HEK293 (cell line): ENCODE results near the gene C14orf132.

Experiments
- CTCF ChIA-PET: fragments of 350-600 bp; formaldehyde crosslinking; extraction: SDS; loops from one replicate; lab custom pipeline; 2021; ENCODE audit warnings: antibody characterized with exemption; lab: Yijun Ruan, JAX
- POLR2A ChIA-PET: fragments of 300-600 bp; formaldehyde crosslinking; extraction: SDS; loops from one replicate; lab custom pipeline; 2020; ENCODE audit warnings: antibody characterized with exemption, inconsistent platforms; lab: Yijun Ruan, JAX
- H3K27ac ChIP-seq: fragments of 200-500 bp; sonication (Bioruptor generic); 2 replicates; pipeline ENCODE4 v1.5.1; 2014; ENCODE audit warnings: low read depth, low read length, control low read depth, inconsistent platforms; ENCODE audit errors: extremely low read depth
- H3K36me3 ChIP-seq, 2 experiments: fragments of 200-500 bp in 1 of 2; sonication (Bioruptor generic) in 1 of 2; 1 replicate in 1 of 2; 2 replicates in 1 of 2; pipeline ENCODE4 v1.5.1; 2014 to 2017; ENCODE audit warnings: inconsistent platforms in 2 of 2, low read length in 2 of 2; ENCODE audit not compliant: control insufficient read depth in 2 of 2, insufficient read depth in 1 of 2
- H3K4me1 ChIP-seq: fragments of 200-500 bp; sonication (Bioruptor generic); 2 replicates; pipeline ENCODE4 v1.5.1; 2014; ENCODE audit warnings: mild to moderate bottlenecking, low read length, inconsistent platforms; ENCODE audit not compliant: control insufficient read depth, insufficient read depth
- H3K4me3 ChIP-seq: 2 replicates; pipeline ENCODE4 v1.5.1; 2011; ENCODE audit warnings: low read depth, mild to moderate bottlenecking, control low read depth, low read length, moderate library complexity
- H3K9me3 ChIP-seq: fragments of 200-500 bp; sonication (Bioruptor generic); 2 replicates; pipeline ENCODE4 v1.5.1; 2014; ENCODE audit warnings: low read depth, low read length, inconsistent platforms; ENCODE audit not compliant: control insufficient read depth, insufficient read depth
- BCL11A ChIP-seq: fragments of 450-650 bp; formaldehyde crosslinking; IDR thresholded peaks from 2 replicates; pipeline ENCODE4 v1.5.1; 2016; ENCODE audit warnings: low read depth, missing biosample characterization, missing genetic modification characterization
- KLF8 ChIP-seq: fragments of 450-650 bp; formaldehyde crosslinking; IDR thresholded peaks from 2 replicates; pipeline ENCODE4 v1.5.1; 2016; ENCODE audit warnings: missing biosample characterization, missing genetic modification characterization
- PRDM10 ChIP-seq: fragments of 450-650 bp; formaldehyde crosslinking; IDR thresholded peaks from 2 replicates; pipeline ENCODE4 v1.5.1; 2016; ENCODE audit warnings: missing biosample characterization, missing genetic modification characterization
- SCRT1 ChIP-seq: fragments of 450-650 bp; formaldehyde crosslinking; IDR thresholded peaks from 2 replicates; pipeline ENCODE4 v1.5.1; 2016; ENCODE audit warnings: missing biosample characterization, missing genetic modification characterization, borderline replicate concordance
- TSHZ1 ChIP-seq: fragments of 450-650 bp; formaldehyde crosslinking; IDR thresholded peaks from 2 replicates; pipeline ENCODE4 v1.5.1; 2016; ENCODE audit warnings: missing biosample characterization, missing genetic modification characterization, borderline replicate concordance
- ZFHX2 ChIP-seq: fragments of 450-650 bp; formaldehyde crosslinking; conservative IDR thresholded peaks from 2 replicates; pipeline ENCODE4 v1.5.1; 2016; ENCODE audit warnings: missing biosample characterization, missing genetic modification characterization
- ZFP37 ChIP-seq: fragments of 450-650 bp; formaldehyde crosslinking; IDR thresholded peaks from 2 replicates; pipeline ENCODE4 v1.5.1; 2016; ENCODE audit warnings: missing biosample characterization, missing genetic modification characterization
- ZIC2 ChIP-seq: fragments of 450-650 bp; formaldehyde crosslinking; IDR thresholded peaks from 2 replicates; pipeline ENCODE4 v1.5.1; 2016; ENCODE audit warnings: missing biosample characterization, missing genetic modification characterization
- ZNF140 ChIP-seq: fragments of 450-650 bp; formaldehyde crosslinking; IDR thresholded peaks from 2 replicates; pipeline ENCODE4 v1.5.1; 2016; ENCODE audit warnings: missing biosample characterization, missing genetic modification characterization
- ZNF214 ChIP-seq: fragments of 450-650 bp; formaldehyde crosslinking; IDR thresholded peaks from 2 replicates; pipeline ENCODE4 v1.5.1; 2017; ENCODE audit warnings: missing biosample characterization, mild to moderate bottlenecking, missing genetic modification characterization, borderline replicate concordance
- ZNF248 ChIP-seq: fragments of 450-650 bp; formaldehyde crosslinking; IDR thresholded peaks from 2 replicates; pipeline ENCODE4 v1.5.1; 2017; ENCODE audit warnings: missing biosample characterization, missing genetic modification characterization
- ZNF280D ChIP-seq: fragments of 450-650 bp; formaldehyde crosslinking; IDR thresholded peaks from 2 replicates; pipeline ENCODE4 v1.5.1; 2016; ENCODE audit warnings: missing biosample characterization, missing genetic modification characterization
- ZNF302 ChIP-seq: fragments of 450-650 bp; formaldehyde crosslinking; IDR thresholded peaks from 2 replicates; pipeline ENCODE4 v1.5.1; 2016; ENCODE audit warnings: missing biosample characterization, missing genetic modification characterization, low read depth
- ZNF37A ChIP-seq: fragments of 450-650 bp; IDR thresholded peaks from 2 replicates; pipeline ENCODE4 v1.5.1; 2018; ENCODE audit warnings: missing biosample characterization, missing genetic modification characterization
- ZNF48 ChIP-seq: fragments of 450-650 bp; formaldehyde crosslinking; IDR thresholded peaks from 2 replicates; pipeline ENCODE4 v1.5.1; 2016; ENCODE audit warnings: missing biosample characterization, missing genetic modification characterization
- ZNF501 ChIP-seq: fragments of 450-650 bp; formaldehyde crosslinking; IDR thresholded peaks from 2 replicates; pipeline ENCODE4 v1.5.1; 2016; ENCODE audit warnings: missing biosample characterization, missing genetic modification characterization
- ZNF510 ChIP-seq: fragments of 450-650 bp; formaldehyde crosslinking; IDR thresholded peaks from 2 replicates; pipeline ENCODE4 v1.5.1; 2018; ENCODE audit warnings: mild to moderate bottlenecking, missing genetic modification characterization, missing biosample characterization; ENCODE audit not compliant: insufficient replicate concordance
- ZNF610 ChIP-seq: fragments of 450-650 bp; formaldehyde crosslinking; IDR thresholded peaks from 2 replicates; pipeline ENCODE4 v1.5.1; 2016; ENCODE audit warnings: missing biosample characterization, missing genetic modification characterization, borderline replicate concordance
- ZNF704 ChIP-seq: fragments of 450-650 bp; formaldehyde crosslinking; IDR thresholded peaks from 2 replicates; pipeline ENCODE4 v1.5.1; 2016; ENCODE audit warnings: missing biosample characterization, missing genetic modification characterization
- ZSCAN16 ChIP-seq: fragments of 450-650 bp; formaldehyde crosslinking; IDR thresholded peaks from 2 replicates; pipeline ENCODE4 v1.5.1; 2016; ENCODE audit warnings: missing biosample characterization, missing genetic modification characterization
- TF ChIP-seq, protein P1 (sequence below): fragments of 450-650 bp; formaldehyde crosslinking; IDR thresholded peaks from 2 replicates; pipeline ENCODE4 v1.5.1; 2016; ENCODE audit warnings: missing biosample characterization, missing genetic modification characterization, low read depth
- TF ChIP-seq, protein P2 (sequence below): fragments of 450-650 bp; formaldehyde crosslinking; IDR thresholded peaks from 2 replicates; pipeline ENCODE4 v1.5.1; 2017; ENCODE audit warnings: missing biosample characterization, missing genetic modification characterization

The C14orf132 gene

GRCh38 chr14:96016501-96017160 is 22.5 kb upstream of the C14orf132 start:
- no peak overlapping the region for H3K4me3 ChIP-seq
- no peaks in the 10 kb centered on the region for H3K9me3 ChIP-seq
- H3K4me1 ChIP-seq: peaks cover 8% of the 10 kb centered on the region; the same call in 1 of the 2 replicates
- H3K36me3 ChIP-seq: no peaks in the 10 kb centered on the region
- H3K27ac ChIP-seq: no peak overlapping the region
- POLR2A ChIA-PET: no interaction called here
- CTCF ChIA-PET: no interaction called here
- 0 out of 2 replicates have a peak, but pooled peaks have one; percentile 19 for TF ChIP-seq PRDM10 (tag by site-specific recombination)
- no peak for TF ChIP-seq BCL11A (tag by site-specific recombination)
- no peak for TF ChIP-seq ZNF37A
- TF ChIP-seq, protein P1, sequence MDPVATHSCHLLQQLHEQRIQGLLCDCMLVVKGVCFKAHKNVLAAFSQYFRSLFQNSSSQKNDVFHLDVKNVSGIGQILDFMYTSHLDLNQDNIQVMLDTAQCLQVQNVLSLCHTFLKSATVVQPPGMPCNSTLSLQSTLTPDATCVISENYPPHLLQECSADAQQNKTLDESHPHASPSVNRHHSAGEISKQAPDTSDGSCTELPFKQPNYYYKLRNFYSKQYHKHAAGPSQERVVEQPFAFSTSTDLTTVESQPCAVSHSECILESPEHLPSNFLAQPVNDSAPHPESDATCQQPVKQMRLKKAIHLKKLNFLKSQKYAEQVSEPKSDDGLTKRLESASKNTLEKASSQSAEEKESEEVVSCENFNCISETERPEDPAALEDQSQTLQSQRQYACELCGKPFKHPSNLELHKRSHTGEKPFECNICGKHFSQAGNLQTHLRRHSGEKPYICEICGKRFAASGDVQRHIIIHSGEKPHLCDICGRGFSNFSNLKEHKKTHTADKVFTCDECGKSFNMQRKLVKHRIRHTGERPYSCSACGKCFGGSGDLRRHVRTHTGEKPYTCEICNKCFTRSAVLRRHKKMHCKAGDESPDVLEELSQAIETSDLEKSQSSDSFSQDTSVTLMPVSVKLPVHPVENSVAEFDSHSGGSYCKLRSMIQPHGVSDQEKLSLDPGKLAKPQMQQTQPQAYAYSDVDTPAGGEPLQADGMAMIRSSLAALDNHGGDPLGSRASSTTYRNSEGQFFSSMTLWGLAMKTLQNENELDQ (tag by site-specific recombination): no peak
- TF ChIP-seq ZNF704: no peak
- TF ChIP-seq ZNF510 (tag by site-specific recombination): no peak
- TF ChIP-seq KLF8 (tag by site-specific recombination): no peak
- TF ChIP-seq TSHZ1 (tag by site-specific recombination): no peak
- no peak for TF ChIP-seq ZNF248 (tag by site-specific recombination)
- TF ChIP-seq, protein P2, sequence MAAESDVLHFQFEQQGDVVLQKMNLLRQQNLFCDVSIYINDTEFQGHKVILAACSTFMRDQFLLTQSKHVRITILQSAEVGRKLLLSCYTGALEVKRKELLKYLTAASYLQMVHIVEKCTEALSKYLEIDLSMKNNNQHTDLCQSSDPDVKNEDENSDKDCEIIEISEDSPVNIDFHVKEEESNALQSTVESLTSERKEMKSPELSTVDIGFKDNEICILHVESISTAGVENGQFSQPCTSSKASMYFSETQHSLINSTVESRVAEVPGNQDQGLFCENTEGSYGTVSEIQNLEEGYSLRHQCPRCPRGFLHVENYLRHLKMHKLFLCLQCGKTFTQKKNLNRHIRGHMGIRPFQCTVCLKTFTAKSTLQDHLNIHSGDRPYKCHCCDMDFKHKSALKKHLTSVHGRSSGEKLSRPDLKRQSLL: no peak
- TF ChIP-seq ZNF302 (tag by site-specific recombination): no peak
- no peak for TF ChIP-seq ZNF610 (tag by site-specific recombination)
- TF ChIP-seq ZNF280D (tag by site-specific recombination): no peak
- TF ChIP-seq ZIC2 (tag by site-specific recombination): peak; percentile 64
- TF ChIP-seq SCRT1: no peak
- no peak for TF ChIP-seq ZNF214
- no peak for TF ChIP-seq ZNF140 (tag by site-specific recombination)
- no peak for TF ChIP-seq ZNF48 (tag by site-specific recombination)
- no peak for TF ChIP-seq ZFP37 (tag by site-specific recombination)
- TF ChIP-seq ZNF501: no peak
- TF ChIP-seq ZFHX2: peak; percentile 40
- TF ChIP-seq ZSCAN16: no peak
